Breast epithelium (tissue), 4 donors: ENCODE data around the gene TCTN2. TPM values are rescaled to one million over a fixed set of nuclear protein-coding genes. Genes with fewer than 3 reads are reported as not detected.

Source experiments
- DNase-seq, 2 donors: peaks; one replicate each; pipeline ENCODE4 v3.0.0-alpha.2; 2019; ENCODE audit warnings: low spot score in 2 of 2
- H3K27ac ChIP-seq, 2 donors: fragments of 200-600 bp; sonication (generic) in 1 of 2; one replicate each; pipeline ENCODE4 v1.5.1; 2016 to 2019; ENCODE audit warnings: mild to moderate bottlenecking in 1 of 2
- H3K27me3 ChIP-seq, 2 donors: fragments of 200-600 bp; sonication (generic) in 1 of 2; one replicate each; pipeline versions ENCODE4 v1.5.1 to v1.6.0; 2017 to 2019; ENCODE audit warnings: control low read depth in 1 of 2, mild to moderate bottlenecking in 1 of 2
- H3K36me3 ChIP-seq: fragments of 200-600 bp; one replicate; pipeline ENCODE4 v1.5.1; 2019
- H3K4me1 ChIP-seq, 2 donors: fragments of 200-600 bp; sonication (generic); one replicate each; pipeline ENCODE4 v1.5.1; 2016 to 2019; ENCODE audit warnings: control low read depth in 1 of 2
- H3K4me3 ChIP-seq, 3 donors: fragments of 200-600 bp; sonication (generic); 1 replicate in 2 of 3; 2 replicates in 1 of 3; pipeline ENCODE4 v1.5.1; 2016 to 2019; ENCODE audit warnings: mild to moderate bottlenecking in 3 of 3, moderate library complexity in 2 of 3
- H3K9me3 ChIP-seq, 2 donors: fragments of 200-600 bp; sonication (generic) in 1 of 2; one replicate each; pipeline ENCODE4 v1.5.1; 2016 to 2019; ENCODE audit warnings: control low read depth in 1 of 2
- CTCF ChIP-seq, 3 donors: fragments of 450-650 bp; IDR thresholded peaks; one replicate each; pipeline ENCODE4 v1.5.1; 2016 to 2017; ENCODE audit warnings: antibody characterized with exemption in 3 of 3, mild to moderate bottlenecking in 3 of 3, moderate library complexity in 3 of 3
- POLR2A ChIP-seq: fragments of 450-650 bp; IDR thresholded peaks from one replicate; pipeline ENCODE4 v1.6.1; 2016; ENCODE audit warnings: antibody characterized with exemption, mild to moderate bottlenecking, moderate library complexity
- POLR2AphosphoS5 ChIP-seq, 3 donors: sonication (generic); formaldehyde crosslinking; IDR thresholded peaks; one replicate each; pipeline ENCODE4 v1.6.1; 2017; ENCODE audit warnings: antibody characterized with exemption in 3 of 3
- intact Hi-C: fragments of 100-400 bp; cut with DNase I; formaldehyde crosslinking; loops from one replicate; pipeline ENCODE4 v1.15.1; 2023; ENCODE audit warnings: low total_unique reads
- total RNA-seq, 3 donors: library from RNA; depleted of rRNA; stranded (reverse); fragments of >200 nt; gene quantifications; one replicate each; pipeline ENCODE4 v1.1.0, GENCODE V29; 2016

Gene TCTN2
- total RNA-seq, 3 donors from 2014 or later, result 11.5 to 22.2 (median 13.1) TPM

DNA sequence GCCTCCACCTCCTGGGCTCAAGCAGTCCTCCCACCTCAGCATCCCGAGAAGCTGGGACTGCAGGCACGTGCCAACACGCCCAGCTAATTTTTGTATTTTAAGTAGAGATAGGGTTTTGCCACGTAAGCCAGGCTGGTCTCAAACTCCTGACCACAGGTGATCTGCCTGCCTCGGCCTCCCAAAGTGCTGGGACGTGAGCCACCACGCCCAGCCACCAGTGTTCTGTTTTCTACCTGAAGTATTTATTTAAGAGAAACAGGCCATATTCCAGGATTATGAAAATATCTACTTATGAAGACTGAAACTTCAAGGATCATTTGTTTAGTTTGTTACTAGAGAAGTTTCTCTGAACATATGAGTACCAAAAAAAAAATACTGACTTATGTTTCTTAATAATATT, 27.0 kb upstream of the TCTN2 start:
- H3K36me3 ChIP-seq, result no peaks in the 10 kb centered on the region
- no peaks in the 10 kb centered on the region for H3K27me3 ChIP-seq
- intact Hi-C loops, result no loop called here
- TF ChIP-seq CTCF (IDR thresholded peaks at IDR 0.05), result no peak
- no peak for TF ChIP-seq POLR2AphosphoS5 (IDR thresholded peaks at IDR 0.05)
- no peak for TF ChIP-seq POLR2A
- H3K4me3 ChIP-seq, result no peak overlapping the region
- no peak overlapping the region for H3K27ac ChIP-seq
- no peaks in the 10 kb centered on the region for H3K4me1 ChIP-seq
- H3K9me3 ChIP-seq, result no peaks in the 10 kb centered on the region
- DNase-seq, result no peak

- intact Hi-C loops, result no loop called here
- H3K27me3 ChIP-seq, result no peaks in the 10 kb centered on the region
- no peaks in the 10 kb centered on the region for H3K4me1 ChIP-seq
- H3K4me3 ChIP-seq, result no peak overlapping the region
- no peak for DNase-seq
- no peaks in the 10 kb centered on the region for H3K36me3 ChIP-seq
- no peak overlapping the region for H3K27ac ChIP-seq
- TF ChIP-seq POLR2AphosphoS5 (IDR thresholded peaks at IDR 0.05), result no peak
- no peak for TF ChIP-seq POLR2A
- TF ChIP-seq CTCF (IDR thresholded peaks at IDR 0.05), result no peak
- H3K9me3 ChIP-seq, result no peaks in the 10 kb centered on the region
Observed at GRCh38 chr12:123645380-123645779, 25.5 kb upstream of the TCTN2 start.

DNA sequence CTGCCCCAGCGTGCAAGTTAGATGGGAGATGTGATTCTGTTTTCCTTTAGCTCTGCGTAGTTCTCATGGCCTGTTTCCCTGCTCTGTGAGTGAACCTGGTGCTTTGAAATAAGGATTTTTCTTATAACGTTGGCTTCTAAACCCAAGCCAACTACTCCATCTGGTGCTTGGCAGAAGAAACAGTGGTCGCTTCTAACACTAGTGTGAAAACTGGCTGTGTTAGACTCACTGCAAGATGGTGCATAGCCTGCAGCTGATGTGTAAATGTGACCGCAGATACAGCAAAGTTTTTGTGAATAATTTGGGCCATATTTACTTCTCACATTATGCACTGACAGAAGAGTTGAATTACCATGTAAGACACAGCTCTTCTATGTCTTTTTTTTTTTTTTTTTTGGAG, 25.0 kb upstream of the TCTN2 start:
- no peak overlapping the region for H3K4me3 ChIP-seq
- H3K36me3 ChIP-seq, result no peaks in the 10 kb centered on the region
- no peak overlapping the region for H3K27ac ChIP-seq
- TF ChIP-seq POLR2AphosphoS5 (IDR thresholded peaks at IDR 0.05) (no peak), POLR2A (no peak), CTCF (IDR thresholded peaks at IDR 0.05) (no peak)
- no peaks in the 10 kb centered on the region for H3K27me3 ChIP-seq
- intact Hi-C loops, result no loop called here
- no peak for DNase-seq
- no peaks in the 10 kb centered on the region for H3K9me3 ChIP-seq
- no peaks in the 10 kb centered on the region for H3K4me1 ChIP-seq

DNA sequence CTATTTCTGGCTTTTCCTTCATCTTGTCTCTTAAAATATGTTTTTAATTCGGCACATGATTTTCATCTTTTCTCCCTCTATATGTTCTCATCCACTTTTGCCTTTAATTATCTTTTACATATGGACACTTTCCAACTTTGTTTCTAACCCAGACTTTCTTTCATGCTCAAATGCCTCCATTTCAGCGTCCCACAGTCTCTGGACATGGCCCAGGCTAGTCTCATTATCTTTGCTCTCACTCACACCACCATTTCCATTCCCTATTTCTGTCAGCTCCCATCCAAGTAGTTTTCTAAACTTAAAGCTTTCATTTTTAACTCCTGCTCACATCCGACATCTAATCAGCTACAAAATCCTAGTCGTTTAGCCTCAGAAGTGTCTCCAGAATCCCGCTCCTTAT, 22.5 kb upstream of the TCTN2 start:
- Histone ChIP-seq H3K9me3 (no peaks in the 10 kb centered on the region), H3K36me3 (no peaks in the 10 kb centered on the region), H3K4me3 (no peak overlapping the region), H3K4me1 (no peaks in the 10 kb centered on the region), H3K27ac (no peak overlapping the region), H3K27me3 (no peaks in the 10 kb centered on the region)
- no peak for DNase-seq
- TF ChIP-seq CTCF (IDR thresholded peaks at IDR 0.05) (no peak), POLR2A (no peak), POLR2AphosphoS5 (IDR thresholded peaks at IDR 0.05) (no peak)
- intact Hi-C loops, result no loop called here

DNA sequence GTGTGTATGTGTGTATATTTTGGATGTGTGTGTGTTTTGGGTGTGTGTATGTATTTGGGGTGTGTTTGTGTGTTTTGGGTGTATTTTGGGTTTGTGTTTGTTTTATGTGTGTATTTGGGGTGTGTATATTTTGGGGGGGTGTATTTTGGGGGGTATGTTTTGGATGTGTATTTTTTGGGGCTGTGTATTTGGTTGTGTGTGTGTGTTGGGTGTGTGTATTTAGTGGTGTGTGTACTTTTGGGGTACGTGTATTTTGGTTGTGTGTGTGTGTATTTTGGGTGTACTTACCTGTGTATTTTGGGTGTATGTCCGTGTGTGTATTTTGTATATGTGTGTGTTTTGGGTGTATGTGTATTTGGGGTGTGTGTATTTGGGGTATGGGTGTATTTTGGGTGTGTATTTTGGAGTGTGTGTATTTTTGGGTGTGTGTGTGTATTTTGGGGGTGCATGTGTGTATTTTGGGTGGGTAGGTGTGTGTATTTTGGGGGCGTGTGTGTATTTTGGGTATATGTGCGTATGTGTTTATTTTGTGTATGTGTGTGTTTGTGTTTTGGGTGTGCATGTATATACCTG, 16.7 kb upstream of the TCTN2 start:
- no peak for TF ChIP-seq POLR2A
- no peak for TF ChIP-seq CTCF (IDR thresholded peaks at IDR 0.05)
- TF ChIP-seq POLR2AphosphoS5 (IDR thresholded peaks at IDR 0.05), result no peak
- DNase-seq, result no peak
- no peak overlapping the region for H3K4me3 ChIP-seq
- H3K4me1 ChIP-seq, result no peaks in the 10 kb centered on the region
- intact Hi-C loops, result no loop called here
- H3K27ac ChIP-seq, result no peak overlapping the region
- no peaks in the 10 kb centered on the region for H3K9me3 ChIP-seq
- no peaks in the 10 kb centered on the region for H3K27me3 ChIP-seq
- no peaks in the 10 kb centered on the region for H3K36me3 ChIP-seq
